Globus pallidus (tissue), 1 donor: Measurements from ENCODE around the gene MAMDC4.
A peak's percentile ranks its signal among the peaks of the same experiment; 100 is the strongest.

ENCODE experiments used
- DNase-seq: peaks from one replicate; pipeline ENCODE4 v3.0.0-alpha.2; 2015; ENCODE audit warnings: low spot score

The MAMDC4 gene

DNA sequence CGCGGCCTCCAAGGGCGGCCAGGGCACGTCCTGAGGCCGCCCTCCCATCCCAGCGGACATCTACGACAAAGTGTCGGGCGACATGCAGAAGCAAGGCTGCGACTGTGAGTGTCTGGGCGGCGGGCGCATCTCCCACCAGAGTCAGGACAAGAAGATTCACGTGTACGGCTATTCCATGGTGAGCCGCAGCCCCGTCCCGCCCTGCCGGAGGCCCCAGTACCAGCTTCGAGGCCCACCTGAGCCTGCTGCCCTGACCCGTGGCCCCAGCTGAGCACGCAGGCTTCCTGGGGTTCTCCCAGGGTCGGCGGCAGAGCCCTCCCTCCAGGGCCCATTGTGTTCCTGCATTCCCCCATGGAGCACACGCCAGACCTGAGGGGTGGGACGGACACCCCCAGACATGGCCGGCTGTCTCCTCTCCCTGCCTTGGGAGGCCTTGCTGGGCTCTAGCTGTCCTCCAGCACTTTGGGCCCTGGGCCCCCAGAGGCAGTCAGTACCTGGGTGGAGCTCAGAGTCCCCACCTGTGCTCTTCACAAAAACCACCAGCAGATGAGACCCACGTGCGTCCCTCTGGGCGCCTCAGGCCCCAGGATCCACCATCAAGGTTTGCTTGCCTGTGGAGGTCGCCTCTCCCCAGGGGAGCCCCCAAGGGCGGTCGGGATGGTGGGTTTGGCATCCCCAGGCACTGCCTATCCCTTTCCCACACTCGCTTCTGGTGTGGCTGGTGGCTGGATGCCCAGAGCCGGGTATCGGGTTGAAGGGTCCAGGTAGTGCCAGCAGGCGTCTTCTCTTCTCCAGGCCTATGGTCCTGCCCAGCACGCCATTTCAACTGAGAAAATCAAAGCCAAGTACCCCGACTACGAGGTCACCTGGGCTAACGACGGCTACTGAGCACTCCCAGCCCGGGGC lies 1.9 kb upstream of the MAMDC4 start:
- no peak for DNase-seq

GRCh38 chr9:136850866-136851775 lies 1.0 kb upstream of the MAMDC4 start:
- no peak for DNase-seq

- no peak for DNase-seq
These were observed 784 bp downstream of the MAMDC4 start for GRCh38 chr9:136852664-136853595.

DNA sequence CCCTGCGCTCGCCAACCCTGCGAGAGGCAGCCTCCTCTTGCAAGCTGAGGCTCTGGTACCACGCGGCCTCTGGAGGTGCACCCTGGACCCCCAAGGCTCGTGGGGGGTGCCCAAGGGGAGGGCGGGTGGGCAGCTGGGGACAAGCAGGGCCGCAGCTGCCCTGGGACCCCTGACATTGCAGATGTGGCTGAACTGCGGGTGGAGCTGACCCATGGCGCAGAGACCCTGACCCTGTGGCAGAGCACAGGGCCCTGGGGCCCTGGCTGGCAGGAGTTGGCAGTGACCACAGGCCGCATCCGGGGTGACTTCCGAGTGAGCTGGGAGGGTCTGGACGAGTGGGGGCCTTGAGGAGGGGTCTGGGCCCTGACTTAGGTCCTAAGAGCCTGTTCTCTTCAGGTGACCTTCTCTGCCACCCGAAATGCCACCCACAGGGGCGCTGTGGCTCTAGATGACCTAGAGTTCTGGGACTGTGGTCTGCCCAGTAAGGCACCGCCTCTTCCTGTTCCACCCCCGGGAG lies 1.5 kb downstream of the MAMDC4 start:
- no peak for DNase-seq

DNA sequence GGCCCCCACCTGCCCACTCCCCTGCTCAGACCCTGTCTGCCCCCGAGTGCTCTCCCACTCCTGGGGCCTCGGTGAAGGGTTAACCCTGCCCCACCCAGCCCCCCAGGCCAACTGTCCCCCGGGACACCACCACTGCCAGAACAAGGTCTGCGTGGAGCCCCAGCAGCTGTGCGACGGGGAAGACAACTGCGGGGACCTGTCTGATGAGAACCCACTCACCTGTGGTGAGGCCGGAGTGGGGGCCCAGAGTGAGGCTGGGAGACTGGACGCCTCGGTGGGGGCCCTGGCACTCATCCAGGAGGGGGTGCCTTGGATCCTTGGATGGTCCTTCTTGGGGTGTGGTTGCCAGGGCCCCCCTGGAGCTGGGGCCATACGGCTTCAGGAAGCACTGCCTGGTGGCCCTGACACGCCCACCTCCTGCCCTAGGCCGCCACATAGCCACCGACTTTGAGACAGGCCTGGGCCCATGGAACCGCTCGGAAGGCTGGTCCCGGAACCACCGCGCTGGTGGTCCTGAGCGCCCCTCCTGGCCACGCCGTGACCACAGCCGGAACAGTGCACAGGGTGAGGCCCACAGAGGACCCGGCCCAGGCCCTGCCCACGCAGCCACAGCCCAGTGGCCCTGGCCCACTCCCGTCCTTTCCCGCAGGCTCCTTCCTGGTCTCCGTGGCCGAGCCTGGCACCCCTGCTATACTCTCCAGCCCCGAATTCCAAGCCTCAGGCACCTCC lies 2.1 kb downstream of the MAMDC4 start:
- DNase-seq, result no peak

GRCh38 chr9:136854842-136855460 lies 2.8 kb downstream of the MAMDC4 start:
- DNase-seq, result no peak

DNA sequence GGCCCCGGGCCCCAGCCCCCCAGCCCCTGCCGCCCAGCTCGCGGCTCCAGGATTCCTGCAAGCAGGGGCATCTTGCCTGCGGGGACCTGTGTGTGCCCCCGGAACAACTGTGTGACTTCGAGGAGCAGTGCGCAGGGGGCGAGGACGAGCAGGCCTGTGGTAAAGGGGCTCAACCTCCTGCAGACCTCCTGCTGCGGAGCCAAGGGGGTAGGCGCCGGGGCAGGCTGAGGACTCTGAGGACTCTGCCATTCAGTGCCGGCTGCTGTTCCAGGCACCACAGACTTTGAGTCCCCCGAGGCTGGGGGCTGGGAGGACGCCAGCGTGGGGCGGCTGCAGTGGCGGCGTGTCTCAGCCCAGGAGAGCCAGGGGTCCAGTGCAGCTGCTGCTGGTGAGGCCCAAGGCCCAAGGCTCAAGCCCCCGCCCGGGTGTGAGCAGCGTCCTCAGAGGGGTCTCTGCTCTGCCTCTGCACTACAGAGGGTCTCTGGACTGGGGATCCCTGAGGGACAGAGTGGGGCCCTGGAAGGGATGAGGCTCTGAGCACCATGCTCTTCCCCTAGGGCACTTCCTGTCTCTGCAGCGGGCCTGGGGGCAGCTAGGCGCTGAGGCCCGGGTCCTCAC lies 3.4 kb downstream of the MAMDC4 start:
- DNase-seq, result no peak

DNA sequence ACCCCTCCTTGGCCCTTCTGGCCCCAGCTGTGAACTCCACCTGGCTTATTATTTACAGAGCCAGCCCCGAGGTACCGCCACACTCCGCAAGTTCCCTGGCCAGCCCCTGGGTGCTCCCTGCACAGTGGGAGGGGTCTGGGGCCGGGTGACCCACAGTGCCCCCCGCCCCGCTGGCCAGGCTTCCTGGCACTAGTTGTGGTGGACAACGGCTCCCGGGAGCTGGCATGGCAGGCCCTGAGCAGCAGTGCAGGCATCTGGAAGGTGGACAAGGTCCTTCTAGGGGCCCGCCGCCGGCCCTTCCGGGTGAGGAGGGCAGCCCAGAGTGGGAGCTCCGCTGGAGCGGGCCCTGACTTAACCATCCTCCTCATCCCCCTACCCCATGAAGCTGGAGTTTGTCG lies 3.9 kb downstream of the MAMDC4 start:
- no peak for DNase-seq

DNA sequence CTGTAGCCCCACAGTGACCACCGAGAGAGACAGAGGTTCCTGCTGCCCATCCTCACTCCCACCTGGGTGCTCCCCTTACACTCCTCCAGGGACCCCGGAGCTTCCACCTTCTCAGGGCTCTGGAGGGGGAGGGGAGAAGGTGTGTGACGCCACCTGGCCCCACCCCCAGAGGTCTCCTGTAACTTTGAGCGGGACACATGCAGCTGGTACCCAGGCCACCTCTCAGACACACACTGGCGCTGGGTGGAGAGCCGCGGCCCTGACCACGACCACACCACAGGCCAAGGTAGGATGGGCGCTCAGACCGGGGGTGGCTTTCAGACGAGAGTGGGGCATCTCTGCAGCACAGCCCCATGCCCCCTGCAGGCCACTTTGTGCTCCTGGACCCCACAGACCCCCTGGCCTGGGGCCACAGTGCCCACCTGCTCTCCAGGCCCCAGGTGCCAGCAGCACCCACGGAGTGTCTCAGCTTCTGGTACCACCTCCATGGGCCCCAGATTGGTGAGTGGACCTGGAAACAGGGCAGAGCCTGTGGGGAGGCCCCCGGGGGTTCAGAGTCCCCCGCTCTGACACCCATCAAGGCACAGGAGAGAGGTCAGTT lies 4.5 kb downstream of the MAMDC4 start:
- no peak for DNase-seq

- no peak for DNase-seq
These were observed 5.0 kb downstream of the MAMDC4 start for GRCh38 chr9:136857166-136857565.

- no peak for DNase-seq
These were observed 5.7 kb downstream of the MAMDC4 start for GRCh38 chr9:136857581-136858412.

DNA sequence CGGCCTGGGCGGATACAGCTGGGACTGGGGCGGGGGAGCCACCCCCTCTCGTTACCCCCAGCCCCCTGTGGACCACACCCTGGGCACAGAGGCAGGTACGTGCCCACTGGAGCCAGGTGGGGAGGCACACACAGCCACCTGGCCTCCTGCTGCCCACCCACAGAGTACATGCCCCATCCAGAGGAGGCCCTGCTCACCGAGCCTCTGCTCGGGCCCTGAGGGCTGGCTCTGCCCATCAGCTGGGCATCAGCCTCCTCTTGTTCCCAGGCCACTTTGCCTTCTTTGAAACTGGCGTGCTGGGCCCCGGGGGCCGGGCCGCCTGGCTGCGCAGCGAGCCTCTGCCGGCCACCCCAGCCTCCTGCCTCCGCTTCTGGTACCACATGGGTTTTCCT lies 6.3 kb downstream of the MAMDC4 start:
- DNase-seq, result no peak

DNA sequence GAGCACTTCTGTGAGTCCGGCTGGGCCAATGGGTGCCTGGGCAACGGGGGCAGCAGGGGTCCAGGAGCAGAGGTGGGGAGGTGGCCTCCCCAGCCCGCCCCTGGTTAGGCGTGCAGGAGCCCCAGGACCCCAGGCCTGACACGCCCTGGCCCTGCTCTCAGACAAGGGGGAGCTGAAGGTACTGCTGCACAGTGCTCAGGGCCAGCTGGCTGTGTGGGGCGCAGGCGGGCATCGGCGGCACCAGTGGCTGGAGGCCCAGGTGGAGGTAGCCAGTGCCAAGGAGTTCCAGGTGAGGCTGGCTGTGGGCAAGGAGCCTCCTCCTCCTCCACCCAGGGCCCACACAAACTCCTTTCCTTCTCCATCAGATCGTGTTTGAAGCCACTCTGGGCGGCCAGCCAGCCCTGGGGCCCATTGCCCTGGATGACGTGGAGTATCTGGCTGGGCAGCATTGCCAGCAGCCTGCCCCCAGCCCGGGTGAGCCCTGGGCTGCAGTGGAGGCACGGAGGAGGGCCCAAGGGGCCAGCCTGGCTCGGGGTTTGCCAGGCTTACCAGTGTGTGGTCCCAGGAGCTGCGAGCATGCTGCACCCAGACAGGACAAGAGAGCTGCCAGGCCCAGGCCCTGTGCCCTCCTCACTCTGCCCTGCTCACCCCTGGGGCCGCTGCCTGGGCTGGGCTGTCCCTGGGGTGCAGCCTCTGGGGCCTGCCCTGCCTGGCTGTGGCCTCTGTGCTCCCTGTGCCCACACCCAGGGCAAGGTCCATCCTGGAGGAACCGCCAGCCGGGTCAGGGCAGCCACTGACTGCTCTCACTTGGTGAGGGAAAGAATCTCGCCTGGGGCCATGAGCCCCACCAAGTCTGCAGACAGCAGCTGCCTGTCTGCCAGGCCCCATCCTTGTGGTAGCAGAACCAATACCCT lies 7.0 kb downstream of the MAMDC4 start:
- peak; percentile 70 for DNase-seq

GRCh38 chr9:136860529-136860928 lies 8.4 kb downstream of the MAMDC4 start:
- no peak for DNase-seq

GRCh38 chr9:136860933-136861873 lies 9.1 kb downstream of the MAMDC4 start:
- no peak for DNase-seq

GRCh38 chr9:136861874-136862457 lies 9.8 kb downstream of the MAMDC4 start:
- no peak for DNase-seq
